IPS DF 6.9 (cell line): ENCODE measurements around the gene NCKAP5.

Experiments
- DNase-seq: peaks from one replicate; pipeline ENCODE4 v3.0.0-alpha.2; 2013; ENCODE audit warnings: low read depth, low spot score
- H3K27ac ChIP-seq: one replicate; pipeline ENCODE4 v1.5.1; 2013; ENCODE audit warnings: low read length, control low read depth
- H3K27me3 ChIP-seq: 2 replicates; pipeline ENCODE4 v1.6.1; 2013; ENCODE audit warnings: mild to moderate bottlenecking, low read length; ENCODE audit not compliant: control insufficient read depth, insufficient read depth
- H3K36me3 ChIP-seq: 2 replicates; pipeline ENCODE4 v1.6.1; 2013; ENCODE audit warnings: low read length; ENCODE audit not compliant: control insufficient read depth, insufficient read depth
- H3K4me1 ChIP-seq: 2 replicates; pipeline ENCODE4 v1.6.1; 2013; ENCODE audit warnings: low read length; ENCODE audit not compliant: control insufficient read depth, insufficient read depth
- H3K4me3 ChIP-seq: 2 replicates; pipeline ENCODE4 v1.5.1; 2013; ENCODE audit warnings: mild to moderate bottlenecking, low read length
- H3K9me3 ChIP-seq: 2 replicates; pipeline ENCODE4 v1.6.1; 2013; ENCODE audit warnings: low read length, inconsistent platforms; ENCODE audit not compliant: control insufficient read depth, insufficient read depth
- WGBS: extraction: QIAGEN DNeasy Blood & Tissue Kit; methylation state at CpG from one replicate; pipeline ENCODE4 v1.1.7; 2013; ENCODE audit warnings: mixed read lengths, missing lambda C conversion rate; ENCODE audit not compliant: insufficient read length, insufficient coverage; 5-methylcytosine and 5-hydroxymethylcytosine counted together

NCKAP5 gene

GRCh38 chr2:133511679-133512078, 56.6 kb downstream of the NCKAP5 start:
- H3K27me3 ChIP-seq: no peaks in the 10 kb centered on the region
- H3K36me3 ChIP-seq: no peaks in the 10 kb centered on the region
- no peak overlapping the region for H3K27ac ChIP-seq
- no peaks in the 10 kb centered on the region for H3K9me3 ChIP-seq
- no CpG with 5 or more reads among the region's 1 CpG for WGBS
- no peak for DNase-seq
- no peak overlapping the region for H3K4me3 ChIP-seq
- H3K4me1 ChIP-seq: no peaks in the 10 kb centered on the region

DNA sequence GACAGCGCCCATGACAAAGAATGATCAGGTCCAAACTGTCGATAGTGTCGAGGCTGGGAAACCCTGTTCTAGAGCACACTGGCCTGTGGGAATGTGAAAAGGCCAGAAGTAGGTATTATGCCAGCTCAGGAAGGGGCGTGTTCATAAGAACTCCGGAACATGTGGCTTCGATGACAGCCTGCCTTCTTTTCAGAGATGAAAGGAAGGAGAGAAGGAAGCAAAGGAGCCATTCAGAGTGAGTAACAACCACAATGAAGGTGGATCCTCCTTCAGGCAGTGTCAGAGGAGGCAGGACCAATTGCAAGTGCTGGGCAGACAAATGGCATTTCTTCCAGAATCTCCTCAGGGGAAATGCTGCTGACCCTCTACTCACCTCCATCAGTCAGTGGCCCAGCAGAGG, 58.5 kb downstream of the NCKAP5 start:
- Histone ChIP-seq H3K9me3 (no peaks in the 10 kb centered on the region), H3K27me3 (no peaks in the 10 kb centered on the region), H3K36me3 (no peaks in the 10 kb centered on the region), H3K4me1 (no peaks in the 10 kb centered on the region), H3K27ac (no peak overlapping the region), H3K4me3 (no peak overlapping the region)
- DNase-seq: no peak
- WGBS: no CpG with 5 or more reads among the region's 6 CpGs

DNA sequence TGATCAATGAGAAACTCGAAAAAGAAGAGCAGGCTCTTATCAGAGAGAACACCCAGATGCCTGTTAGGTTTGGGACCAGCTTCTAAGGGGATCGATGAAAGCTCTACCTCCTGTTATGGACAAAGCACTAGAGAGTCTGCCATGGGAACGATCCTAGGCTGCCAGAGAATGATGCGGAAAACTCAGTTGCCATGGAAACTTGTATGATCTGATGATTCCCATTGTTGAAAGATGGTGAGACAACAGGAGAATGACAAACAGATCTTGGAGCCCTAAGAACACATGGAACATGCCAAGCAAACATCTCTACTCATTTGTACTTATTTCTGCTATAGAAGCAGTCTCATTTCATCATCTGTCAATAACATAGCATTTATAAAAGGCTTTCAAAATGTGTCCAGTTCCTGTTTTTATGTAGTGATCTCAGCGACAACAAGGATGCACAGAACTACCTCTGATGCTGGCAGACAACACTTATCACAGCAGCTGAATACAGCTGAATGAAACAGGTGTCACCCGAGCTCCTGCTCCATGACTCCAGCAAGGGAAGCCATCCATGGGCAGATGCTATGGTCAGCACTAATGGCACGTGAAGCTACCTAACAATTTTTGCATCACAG, 59.6 kb downstream of the NCKAP5 start:
- no peak for DNase-seq

GRCh38 chr2:133506996-133507395, 61.3 kb downstream of the NCKAP5 start:
- no peak for DNase-seq
- no peaks in the 10 kb centered on the region for H3K4me1 ChIP-seq
- H3K9me3 ChIP-seq: no peaks in the 10 kb centered on the region
- no peak overlapping the region for H3K27ac ChIP-seq
- no peak overlapping the region for H3K4me3 ChIP-seq
- H3K27me3 ChIP-seq: no peaks in the 10 kb centered on the region
- WGBS: no CpG with 5 or more reads among the region's 6 CpGs
- no peaks in the 10 kb centered on the region for H3K36me3 ChIP-seq

More for the DNA sequence above, 59.6 kb downstream of the NCKAP5 start:
- no peaks in the 10 kb centered on the region for H3K36me3 ChIP-seq
- H3K27ac ChIP-seq: no peak overlapping the region
- no peaks in the 10 kb centered on the region for H3K9me3 ChIP-seq
- no peak overlapping the region for H3K4me3 ChIP-seq
- no peaks in the 10 kb centered on the region for H3K27me3 ChIP-seq
- no peaks in the 10 kb centered on the region for H3K4me1 ChIP-seq
- WGBS: no CpG with 5 or more reads among the region's 7 CpGs

DNA sequence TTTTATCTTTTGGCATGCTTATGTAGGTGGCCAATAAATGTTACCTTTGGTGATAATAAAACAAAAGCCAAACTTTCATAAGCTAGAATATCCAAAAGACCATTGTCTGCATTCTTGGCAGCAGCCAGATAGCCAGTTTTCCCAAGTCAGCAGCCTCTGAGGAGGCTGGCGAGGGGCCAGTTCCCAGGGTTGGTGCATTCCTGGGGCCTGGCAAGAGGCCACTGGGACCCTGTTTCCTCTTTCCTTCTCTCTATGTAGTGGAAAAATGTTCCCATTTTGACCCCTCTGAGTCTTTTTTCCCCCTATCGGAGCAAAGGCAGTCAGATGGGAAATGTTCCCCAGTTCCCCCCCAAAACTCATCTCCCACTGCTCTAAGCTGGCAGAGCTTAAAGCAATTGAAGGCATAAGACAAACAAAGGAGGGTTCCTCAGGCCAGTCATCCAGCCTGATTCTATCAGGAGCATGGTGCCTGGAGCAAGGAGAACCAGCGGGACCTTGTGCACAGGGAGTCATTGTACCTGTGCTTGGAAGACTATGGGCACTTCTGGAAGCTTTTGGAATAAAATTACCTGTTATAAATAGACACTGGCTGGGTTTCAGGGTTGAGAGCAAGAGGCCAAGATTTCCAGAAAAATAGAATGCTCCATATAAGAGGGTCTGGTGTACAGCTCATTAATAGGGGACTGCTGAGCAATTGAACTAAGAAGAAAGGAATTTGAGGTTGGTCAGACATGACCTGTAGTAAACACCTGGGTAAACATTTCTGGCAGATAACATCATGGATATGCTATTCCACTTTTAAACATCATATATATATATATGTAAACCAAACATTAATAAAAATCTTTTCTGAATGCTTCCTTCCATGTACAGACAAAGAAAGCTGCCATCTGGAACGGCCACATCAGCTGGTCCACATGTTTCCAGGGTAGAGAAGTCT, 63.4 kb downstream of the NCKAP5 start:
- DNase-seq: no peak
- Histone ChIP-seq H3K4me3 (no peak overlapping the region), H3K36me3 (no peaks in the 10 kb centered on the region), H3K27ac (no peak overlapping the region), H3K4me1 (no peaks in the 10 kb centered on the region), H3K27me3 (no peaks in the 10 kb centered on the region), H3K9me3 (no peaks in the 10 kb centered on the region)
- no CpG with 5 or more reads among the region's 4 CpGs for WGBS

DNA sequence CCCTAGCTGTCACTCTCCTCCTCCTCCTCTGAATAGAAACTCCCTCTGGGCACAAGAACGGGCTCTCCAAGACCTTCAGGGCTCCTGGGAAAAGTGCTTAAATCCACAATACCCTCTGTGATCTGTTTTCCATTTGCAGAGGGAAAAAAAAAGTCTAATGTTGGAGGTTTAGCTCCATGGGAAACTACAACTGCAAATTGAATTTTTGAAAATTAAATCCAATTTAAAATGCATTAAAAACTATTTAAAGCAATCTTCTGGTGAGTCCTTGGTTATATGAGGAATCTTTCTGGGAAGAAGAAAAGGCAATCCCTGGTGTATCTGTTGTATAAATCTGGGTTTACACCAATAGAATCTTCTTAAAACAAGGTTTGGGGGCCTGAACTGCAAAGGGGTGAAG, 64.3 kb downstream of the NCKAP5 start:
- Histone ChIP-seq H3K27me3 (no peaks in the 10 kb centered on the region), H3K36me3 (no peaks in the 10 kb centered on the region), H3K9me3 (no peaks in the 10 kb centered on the region), H3K4me1 (no peaks in the 10 kb centered on the region), H3K27ac (no peak overlapping the region), H3K4me3 (no peak overlapping the region)
- WGBS: no CpG with 5 or more reads among the region's 1 CpG
- DNase-seq: no peak

GRCh38 chr2:133503323-133503722, 64.9 kb downstream of the NCKAP5 start:
- no peaks in the 10 kb centered on the region for H3K27me3 ChIP-seq
- H3K4me3 ChIP-seq: no peak overlapping the region
- H3K27ac ChIP-seq: no peak overlapping the region
- H3K9me3 ChIP-seq: no peaks in the 10 kb centered on the region
- WGBS: no CpG with 5 or more reads among the region's 1 CpG
- DNase-seq: no peak
- H3K36me3 ChIP-seq: no peaks in the 10 kb centered on the region
- no peaks in the 10 kb centered on the region for H3K4me1 ChIP-seq

DNA sequence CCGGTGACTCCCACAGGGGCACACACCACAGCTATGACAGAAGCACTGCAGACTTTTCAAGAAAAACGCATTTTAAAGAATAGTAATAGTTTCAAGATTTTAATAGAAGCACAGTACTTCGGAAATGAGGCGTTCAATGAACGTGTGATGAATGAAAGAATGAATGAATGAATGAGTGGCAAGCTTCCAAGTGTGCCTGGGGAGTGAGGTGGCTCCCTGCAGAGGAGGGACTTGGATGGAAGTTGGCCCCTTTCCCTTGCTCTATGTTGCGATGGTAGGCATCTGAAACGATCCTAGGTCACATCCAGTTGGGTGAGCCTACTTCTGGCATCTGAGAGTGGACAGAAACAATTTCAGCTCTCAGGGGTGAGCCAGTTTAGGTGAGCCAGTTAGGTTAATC, 65.6 kb downstream of the NCKAP5 start:
- Histone ChIP-seq H3K4me3 (no peak overlapping the region), H3K4me1 (no peaks in the 10 kb centered on the region), H3K9me3 (no peaks in the 10 kb centered on the region), H3K27me3 (no peaks in the 10 kb centered on the region), H3K36me3 (no peaks in the 10 kb centered on the region), H3K27ac (no peak overlapping the region)
- WGBS: no CpG with 5 or more reads among the region's 7 CpGs
- DNase-seq: no peak

DNA sequence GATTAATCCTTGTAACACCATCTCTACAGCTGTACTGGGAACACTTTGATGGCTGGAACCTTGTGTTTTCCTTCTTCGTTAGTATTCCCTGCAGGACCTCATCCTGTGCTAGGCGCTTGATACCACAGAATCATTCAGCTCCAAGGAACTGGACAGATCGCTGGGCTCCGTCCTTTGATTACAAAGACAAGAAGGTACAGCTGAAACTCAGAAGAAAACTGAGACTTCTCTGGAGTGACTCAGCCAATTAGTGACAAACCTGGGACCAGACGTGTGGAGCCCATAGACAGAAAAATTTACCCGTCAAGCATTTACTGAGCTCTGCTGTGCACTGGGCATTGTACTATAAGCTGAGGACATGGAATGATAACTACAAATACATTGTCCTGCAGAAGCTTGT, 67.3 kb downstream of the NCKAP5 start:
- H3K9me3 ChIP-seq: no peaks in the 10 kb centered on the region
- no peaks in the 10 kb centered on the region for H3K27me3 ChIP-seq
- no CpG with 5 or more reads among the region's 6 CpGs for WGBS
- H3K36me3 ChIP-seq: no peaks in the 10 kb centered on the region
- H3K27ac ChIP-seq: no peak overlapping the region
- no peak overlapping the region for H3K4me3 ChIP-seq
- H3K4me1 ChIP-seq: no peaks in the 10 kb centered on the region; the same call in 1 of the 2 replicates
- no peak for DNase-seq

GRCh38 chr2:133498662-133499585, 69.3 kb downstream of the NCKAP5 start:
- H3K27me3 ChIP-seq: no peaks in the 10 kb centered on the region
- no peaks in the 10 kb centered on the region for H3K9me3 ChIP-seq
- no peaks in the 10 kb centered on the region for H3K36me3 ChIP-seq
- no peak overlapping the region for H3K4me3 ChIP-seq
- WGBS: no CpG with 5 or more reads among the region's 8 CpGs
- no peak for DNase-seq
- H3K27ac ChIP-seq: no peak overlapping the region
- no peaks in the 10 kb centered on the region; the same call in 1 of the 2 replicates for H3K4me1 ChIP-seq
